OCI-LY1 (cell line): ENCODE measurements around the gene PRUNE2.

Source experiments
- CTCF ChIP-seq: fragments of 200-600 bp; sonication (generic), shearing (Covaris generic); IDR thresholded peaks from 2 replicates; pipeline ENCODE4 v1.5.1; 2017; ENCODE audit warnings: mild to moderate bottlenecking, antibody characterized with exemption, low read length, moderate library complexity, mixed read lengths
- EZH2 ChIP-seq: fragments of 200-600 bp; sonication (generic), shearing (Covaris generic); IDR thresholded peaks from 2 replicates; pipeline ENCODE4 v1.8.0; 2017; ENCODE audit warnings: borderline replicate concordance, mixed run types, mild to moderate bottlenecking, antibody characterized with exemption, low read length, moderate library complexity, mixed read lengths

GRCh38 chr9:76634356-76635054 is 271.4 kb downstream of the PRUNE2 start:
- TF ChIP-seq CTCF (no peak), EZH2 (no peak)
